Kidney tubule cell (primary cell): ENCODE measurements around the gene ZNF783.
"Not testable (repeated sequence)": the region's sequence is repeated elsewhere in the genome, so short reads cannot be mapped to it uniquely, and the experiment has no call there.

ENCODE experiments used
- DNase-seq: peaks from one replicate; pipeline ENCODE4 v3.0.0-alpha.2; 2018; ENCODE audit warnings: low spot score

The ZNF783 gene

GRCh38 chr7:149330914-149331567 is 69.0 kb downstream of the ZNF783 start:
- peak; percentile 41 for DNase-seq

GRCh38 chr7:149332602-149333320 is 70.8 kb downstream of the ZNF783 start:
- not testable (repeated sequence) for DNase-seq

GRCh38 chr7:149333321-149333717 is 71.3 kb downstream of the ZNF783 start:
- DNase-seq: no peak

- DNase-seq: no peak
These were observed 72.2 kb downstream of the ZNF783 start for GRCh38 chr7:149334219-149334618.
